HEK293 (cell line): ENCODE results near the gene RB1.

Experiments
- SALL2 ChIP-seq: fragments of 450-650 bp; formaldehyde crosslinking; IDR thresholded peaks from 2 replicates; pipeline ENCODE4 v1.5.0; 2017; ENCODE audit warnings: missing biosample characterization, mild to moderate bottlenecking, missing genetic modification characterization, borderline replicate concordance
- ZNF138 ChIP-seq: fragments of 450-650 bp; formaldehyde crosslinking; IDR thresholded peaks from 2 replicates; pipeline ENCODE4 v1.5.1; 2016; ENCODE audit warnings: missing biosample characterization, missing genetic modification characterization, borderline replicate concordance
- ZNF2 ChIP-seq: fragments of 450-650 bp; formaldehyde crosslinking; IDR thresholded peaks from 2 replicates; pipeline ENCODE4 v1.5.1; 2016; ENCODE audit warnings: missing biosample characterization, missing genetic modification characterization
- TF ChIP-seq, protein P1 (sequence below): fragments of 450-650 bp; formaldehyde crosslinking; IDR thresholded peaks from 2 replicates; pipeline ENCODE4 v1.5.1; 2016; ENCODE audit warnings: missing biosample characterization, missing genetic modification characterization

DNA sequence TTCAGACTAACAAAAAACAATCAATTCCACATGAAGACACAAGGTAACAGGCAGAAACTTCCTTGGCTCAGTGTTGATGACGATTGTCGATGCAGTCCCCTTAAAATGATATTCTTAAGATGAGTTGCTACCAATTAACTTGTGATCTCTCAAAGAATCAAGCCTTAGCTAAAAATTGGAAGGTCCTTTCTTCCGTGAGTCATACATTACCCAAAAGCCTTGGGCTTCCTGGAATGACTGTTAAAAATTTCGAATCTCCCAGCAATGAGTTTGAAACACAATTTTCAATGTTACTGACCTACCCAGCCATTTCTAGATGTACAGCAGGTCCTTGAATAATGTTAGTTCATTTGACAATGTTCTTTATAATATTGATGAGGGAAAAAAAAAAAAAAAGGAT is 28.0 kb upstream of the RB1 start:
- TF ChIP-seq ZNF138 (tag by site-specific recombination) (no peak), ZNF2 (no peak), SALL2 (no peak)
- TF ChIP-seq, protein P1, sequence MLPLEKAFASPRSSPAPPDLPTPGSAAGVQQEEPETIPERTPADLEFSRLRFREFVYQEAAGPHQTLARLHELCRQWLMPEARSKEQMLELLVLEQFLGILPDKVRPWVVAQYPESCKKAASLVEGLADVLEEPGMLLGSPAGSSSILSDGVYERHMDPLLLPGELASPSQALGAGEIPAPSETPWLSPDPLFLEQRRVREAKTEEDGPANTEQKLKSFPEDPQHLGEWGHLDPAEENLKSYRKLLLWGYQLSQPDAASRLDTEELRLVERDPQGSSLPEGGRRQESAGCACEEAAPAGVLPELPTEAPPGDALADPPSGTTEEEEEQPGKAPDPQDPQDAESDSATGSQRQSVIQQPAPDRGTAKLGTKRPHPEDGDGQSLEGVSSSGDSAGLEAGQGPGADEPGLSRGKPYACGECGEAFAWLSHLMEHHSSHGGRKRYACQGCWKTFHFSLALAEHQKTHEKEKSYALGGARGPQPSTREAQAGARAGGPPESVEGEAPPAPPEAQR (tag by site-specific recombination) = no peak
